G401 (cell line): ENCODE data around the gene ERVV-1. TPM values are rescaled to one million over a fixed set of nuclear protein-coding genes. Genes with fewer than 3 reads are reported as not detected.
A peak's percentile ranks its signal among the peaks of the same experiment; 100 is the strongest.
"Not testable (repeated sequence)": the region's sequence is repeated elsewhere in the genome, so short reads cannot be mapped to it uniquely, and the experiment has no call there.

ENCODE experiments used
- DNase-seq: peaks from one replicate; pipeline ENCODE4 v3.0.0-alpha.2; 2015; ENCODE audit warnings: low spot score
- in situ Hi-C: cut with HindIII; loops from 2 replicates; pipeline ENCODE4 v1.10.0; 2016; ENCODE audit warnings: low sequenced_read_pairs, mixed read lengths
- total RNA-seq: library from RNA; depleted of rRNA; stranded (reverse); fragments of >200 nt; shearing (Covaris generic); gene quantifications from 2 replicates; pipeline ENCODE4 v1.2.3, GENCODE V29; 2014; rRNA removed

The ERVV-1 gene, protein sequence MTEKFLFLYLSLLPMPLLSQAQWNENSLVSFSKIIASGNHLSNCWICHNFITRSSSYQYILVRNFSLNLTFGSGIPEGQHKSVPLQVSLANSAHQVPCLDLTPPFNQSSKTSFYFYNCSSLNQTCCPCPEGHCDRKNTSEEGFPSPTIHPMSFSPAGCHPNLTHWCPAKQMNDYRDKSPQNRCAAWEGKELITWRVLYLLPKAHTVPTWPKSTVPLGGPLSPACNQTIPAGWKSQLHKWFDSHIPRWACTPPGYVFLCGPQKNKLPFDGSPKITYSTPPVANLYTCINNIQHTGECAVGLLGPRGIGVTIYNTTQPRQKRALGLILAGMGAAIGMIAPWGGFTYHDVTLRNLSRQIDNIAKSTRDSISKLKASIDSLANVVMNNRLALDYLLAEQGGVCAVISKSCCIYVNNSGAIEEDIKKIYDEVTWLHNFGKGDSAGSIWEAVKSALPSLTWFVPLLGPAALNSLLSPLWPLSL
- total RNA-seq = not detected in 2 replicates

DNA sequence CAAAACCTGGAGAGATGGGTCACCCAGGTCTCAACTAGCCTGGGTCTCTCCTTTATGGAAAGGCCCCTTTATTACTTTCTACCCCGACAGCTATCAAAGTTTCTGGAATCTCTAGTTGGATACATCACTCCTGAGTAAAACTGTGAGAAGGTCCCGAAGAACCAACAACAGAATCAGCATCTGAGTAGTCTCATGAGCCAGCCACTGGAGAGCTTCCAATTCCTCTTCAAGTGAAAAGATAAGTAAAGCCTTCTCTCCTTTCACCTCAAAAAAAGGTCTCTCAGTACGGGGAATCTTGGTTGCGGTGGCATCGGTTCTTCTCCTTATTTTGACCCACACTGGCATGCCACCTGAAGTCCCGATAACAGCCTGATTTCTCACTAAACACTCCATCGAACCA lies at the start of gene ERVV-1:
ERVV-1 (plus strand) TSS at position 301 of the 400 bp plus-strand sequence. CDS start 170 bp downstream, outside the sequence.
- in situ Hi-C loops = no loop called here
- no peak for DNase-seq

DNA sequence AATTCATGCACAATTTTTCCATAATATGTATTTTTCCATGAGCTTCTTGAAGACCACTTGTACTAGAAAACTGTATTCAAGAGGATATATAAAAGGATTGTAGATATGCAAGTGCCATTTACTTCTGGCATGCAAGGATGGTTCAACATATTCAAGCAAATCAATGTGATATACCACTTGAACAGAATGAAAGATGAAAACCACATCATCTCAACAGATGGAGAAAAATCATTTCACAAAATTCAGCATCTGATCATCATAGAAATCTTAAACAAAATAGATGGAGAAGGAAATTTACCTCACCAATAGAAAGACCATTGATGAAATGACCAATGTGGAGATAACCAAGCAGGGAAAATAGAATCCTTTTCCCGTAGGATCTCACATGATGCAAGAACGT lies 45.9 kb upstream of the ERVV-1 start:
- no peak for DNase-seq

DNA sequence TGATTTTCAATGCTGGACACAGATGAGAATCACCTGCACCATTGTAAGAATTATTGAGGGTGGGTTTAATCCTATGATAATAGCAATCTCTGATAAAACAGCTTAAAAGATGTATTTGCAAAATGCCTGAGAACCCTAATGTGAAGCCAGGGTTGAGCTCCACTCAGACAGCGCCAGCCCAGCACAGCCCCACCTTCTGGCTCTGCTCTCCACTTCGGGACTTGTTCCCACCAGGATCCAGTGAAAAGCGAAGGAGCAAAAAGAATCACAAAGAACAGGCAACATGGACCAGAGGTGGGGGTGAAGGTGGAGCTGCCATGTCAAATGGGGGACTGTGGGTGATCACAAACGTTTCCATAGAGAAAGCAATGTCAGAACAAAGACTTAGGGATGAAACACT lies 32.4 kb upstream of the ERVV-1 start:
- in situ Hi-C loops = no loop called here
- peak; percentile 78 for DNase-seq

More for the DNA sequence above, 45.9 kb upstream of the ERVV-1 start:
- in situ Hi-C loops = no loop called here

DNA sequence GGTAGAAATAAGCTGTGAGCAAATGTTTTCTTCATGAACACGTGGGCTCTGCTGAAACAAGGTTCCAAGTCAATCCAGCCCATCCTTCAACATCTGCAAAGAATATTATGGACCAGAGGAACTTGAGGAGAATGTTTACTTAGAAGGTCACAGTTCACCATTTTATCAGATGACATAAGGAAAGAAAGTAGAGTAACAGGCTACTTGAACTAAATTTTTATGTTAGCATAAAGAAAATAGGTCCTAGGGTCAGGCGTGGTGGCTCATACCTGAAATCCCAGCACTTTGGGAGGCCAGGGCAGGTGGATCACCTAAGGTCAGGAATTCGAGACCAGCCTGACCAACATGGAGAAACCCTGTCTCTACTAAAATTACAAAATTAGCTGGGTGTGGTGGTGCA lies 30.6 kb upstream of the ERVV-1 start:
- DNase-seq, in situ Hi-C loops: not testable (repeated sequence)

DNA sequence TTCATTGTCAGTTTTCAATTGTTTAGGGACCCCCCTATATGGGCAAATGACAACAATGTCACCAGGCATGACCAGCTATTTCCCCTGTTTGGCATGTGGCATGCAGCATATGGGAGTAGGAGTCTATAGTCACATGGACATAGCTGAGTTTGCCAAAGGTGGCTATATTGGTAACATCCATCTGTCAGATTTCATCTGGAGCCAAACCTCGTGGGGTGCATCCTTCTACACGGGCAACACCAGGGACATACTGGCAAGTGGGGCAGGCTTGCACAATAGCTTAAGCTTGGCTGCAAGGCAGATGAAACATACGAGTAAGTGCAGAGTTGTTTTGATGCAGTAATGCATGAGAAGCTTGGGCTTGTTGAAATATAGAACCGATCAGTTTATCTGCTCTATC lies 26.5 kb upstream of the ERVV-1 start:
- in situ Hi-C loops = no loop called here
- DNase-seq = peak; percentile 99

DNA sequence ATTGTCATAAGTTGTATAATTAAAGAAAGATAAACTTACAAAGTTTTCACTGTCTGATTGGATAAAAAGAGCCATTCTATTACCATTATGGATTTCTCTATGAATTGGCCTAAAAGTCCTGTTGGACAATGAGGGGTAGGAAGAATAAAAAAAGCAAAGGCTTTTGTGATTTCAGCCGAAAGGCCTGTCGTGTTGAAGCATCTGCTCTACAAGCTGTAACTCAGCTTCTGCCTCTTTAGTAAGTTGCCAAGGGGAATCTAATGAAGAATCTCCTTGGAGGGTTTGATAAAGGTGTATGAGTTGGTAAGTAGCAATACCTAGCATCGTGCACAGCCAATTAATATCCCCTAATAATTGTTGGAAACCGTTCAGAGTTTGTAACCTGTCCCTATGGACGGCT lies 25.2 kb upstream of the ERVV-1 start:
- DNase-seq = peak; percentile 84
- in situ Hi-C loops = no loop called here

DNA sequence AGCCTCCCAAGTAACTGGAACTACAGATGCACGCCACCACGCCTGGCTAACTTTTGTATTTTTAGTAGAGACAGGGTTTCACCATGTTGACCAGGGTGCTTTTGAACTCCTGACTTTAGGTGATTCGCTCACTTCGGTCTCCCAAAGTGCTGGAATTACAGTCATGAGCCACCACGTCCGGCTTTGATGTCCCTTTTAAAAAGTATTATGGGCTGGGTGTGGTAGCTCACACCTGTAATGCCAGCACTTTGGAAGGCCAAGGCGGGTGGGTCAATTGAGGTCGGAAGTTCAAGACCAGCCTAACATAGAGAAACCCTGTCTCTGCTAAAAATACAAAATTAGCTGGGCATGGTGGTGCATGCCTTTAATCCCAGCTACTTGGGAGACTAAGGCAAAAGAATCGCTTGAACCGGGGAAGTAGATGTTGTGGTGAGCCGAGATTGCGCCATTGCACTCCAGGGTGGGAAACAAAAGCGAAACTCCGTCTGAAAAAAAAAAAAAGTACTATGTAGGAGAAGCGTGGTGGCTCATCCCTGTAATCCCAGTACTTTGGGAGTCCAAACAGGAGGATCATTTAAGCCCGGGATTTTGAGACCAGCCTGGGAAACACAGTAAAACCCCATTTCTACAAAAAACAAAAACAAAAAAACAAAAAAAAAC lies 22.8 kb upstream of the ERVV-1 start:
- DNase-seq = no peak
- in situ Hi-C loops = no loop called here

DNA sequence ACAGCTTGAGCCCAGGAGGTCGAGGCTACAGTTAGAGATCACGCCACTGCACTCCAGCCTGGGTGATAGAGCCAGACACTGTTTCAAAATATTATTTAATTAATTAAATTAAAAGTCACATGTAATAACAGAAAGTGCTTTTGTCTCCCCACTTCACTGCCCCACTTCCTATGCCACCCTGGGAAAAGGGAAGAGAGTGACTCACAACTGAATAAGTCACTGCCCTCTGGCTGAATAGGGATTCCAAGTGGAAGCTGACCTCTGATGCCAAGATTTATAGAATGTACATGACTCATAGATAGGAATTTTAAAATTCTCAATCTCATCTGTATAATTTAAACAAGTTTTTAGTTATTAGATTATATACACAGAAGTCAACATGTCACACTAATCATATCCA lies 22.2 kb upstream of the ERVV-1 start:
- in situ Hi-C loops = no loop called here
- peak; percentile 43 for DNase-seq

DNA sequence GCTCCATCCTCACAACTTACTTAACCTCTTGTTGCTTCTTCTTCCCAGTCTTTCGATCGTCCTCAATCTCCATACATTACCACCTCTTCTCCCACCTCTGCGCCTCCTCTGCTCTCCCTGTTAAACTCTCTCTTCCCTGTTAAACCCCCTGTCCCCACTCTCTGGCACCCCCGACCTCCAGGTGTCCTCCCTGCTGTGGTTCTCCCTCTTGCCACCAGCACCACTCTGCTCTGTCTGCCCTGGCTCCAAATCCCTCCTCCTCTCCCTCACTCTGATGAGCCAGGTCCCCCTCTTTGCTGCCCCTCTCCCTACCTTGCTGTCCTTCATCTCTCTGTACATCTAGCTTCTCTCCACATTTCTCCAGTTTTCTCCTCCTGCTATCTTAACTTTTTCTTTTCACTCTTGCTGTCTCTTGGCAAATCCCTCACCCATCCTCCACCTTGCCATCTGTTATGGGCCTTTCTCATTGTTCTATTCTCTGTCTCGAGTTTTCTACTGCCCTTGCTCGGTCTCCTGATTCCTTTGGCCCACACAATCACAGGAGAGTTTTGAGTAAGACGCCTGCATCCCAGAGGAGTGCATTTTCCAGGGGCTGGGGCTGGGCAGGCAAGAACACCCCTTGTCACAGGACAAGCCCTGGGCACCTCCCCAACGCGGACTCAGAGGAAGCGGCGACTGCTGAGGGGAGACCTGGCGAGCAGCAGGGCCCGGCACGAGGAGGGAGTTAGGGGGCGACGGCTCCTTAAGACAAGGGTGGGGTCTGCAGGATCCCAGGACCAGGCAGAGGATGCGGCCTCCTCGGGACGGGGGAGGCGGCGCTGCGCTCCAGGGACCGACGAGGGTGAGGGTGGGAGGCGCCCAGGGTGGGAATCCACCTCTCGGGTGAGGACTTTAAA lies 21.4 kb upstream of the ERVV-1 start:
- DNase-seq = peak; percentile 85
- in situ Hi-C loops = no loop called here

DNA sequence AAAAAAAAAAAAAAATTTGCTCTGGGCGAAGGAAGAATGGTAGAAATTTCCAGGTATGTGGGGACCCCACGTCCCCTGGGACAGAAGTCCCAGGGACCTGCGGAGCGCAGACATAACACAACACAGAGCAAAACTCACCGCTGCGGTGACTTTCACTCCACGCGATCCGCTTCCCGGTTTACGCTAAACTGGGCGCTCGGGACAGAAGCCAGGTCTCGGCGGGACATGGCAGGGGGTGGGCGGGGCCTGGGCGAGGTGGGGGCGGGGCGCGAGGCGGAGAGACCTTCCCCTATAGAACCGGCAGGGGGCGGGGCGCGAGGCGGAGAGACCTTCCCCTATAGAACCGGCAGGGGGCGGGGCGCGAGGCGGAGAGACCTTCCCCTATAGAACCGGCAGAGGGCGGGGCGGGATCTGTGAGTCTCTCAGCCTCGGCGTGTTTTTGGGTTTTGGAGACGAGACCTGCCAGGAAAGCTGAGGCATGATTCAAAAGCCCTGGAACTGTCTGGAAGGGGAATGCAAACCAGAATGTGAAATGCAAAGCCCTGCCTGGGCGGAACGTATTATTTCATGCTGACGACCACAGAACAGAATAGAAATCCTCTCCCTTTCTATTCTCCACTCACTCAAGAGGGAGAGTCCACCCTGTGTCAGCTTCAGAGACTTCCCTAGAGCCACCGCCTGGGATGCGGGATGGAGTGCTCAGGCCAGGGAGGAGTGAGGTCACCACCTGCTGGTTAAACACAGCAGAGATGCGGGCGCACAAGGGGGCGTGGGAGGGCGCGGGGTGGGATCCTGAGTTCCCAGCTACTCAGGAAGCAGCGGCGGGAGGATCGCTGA lies 20.2 kb upstream of the ERVV-1 start:
- peak; percentile 83 for DNase-seq
- in situ Hi-C loops = no loop called here

DNA sequence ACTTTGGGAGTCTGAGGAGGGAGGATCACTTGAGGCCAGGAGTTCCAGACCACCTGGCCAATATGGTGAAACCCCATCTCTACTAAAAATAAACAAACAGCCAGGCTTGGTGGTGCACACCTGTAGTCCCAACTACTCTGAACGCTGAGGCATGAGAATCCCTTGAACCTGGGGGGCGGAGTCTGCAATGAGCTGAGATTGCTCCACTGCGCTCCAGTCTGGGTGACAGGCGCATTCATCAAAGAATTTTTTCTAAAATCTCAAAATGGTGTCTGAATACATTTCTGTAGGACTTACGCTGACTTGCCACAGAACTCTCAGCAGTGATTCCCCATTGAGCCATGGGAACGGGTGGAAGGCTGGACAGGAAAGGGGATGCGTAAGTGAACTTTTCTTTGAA lies 18.0 kb upstream of the ERVV-1 start:
- DNase-seq = no peak
- in situ Hi-C loops = no loop called here

DNA sequence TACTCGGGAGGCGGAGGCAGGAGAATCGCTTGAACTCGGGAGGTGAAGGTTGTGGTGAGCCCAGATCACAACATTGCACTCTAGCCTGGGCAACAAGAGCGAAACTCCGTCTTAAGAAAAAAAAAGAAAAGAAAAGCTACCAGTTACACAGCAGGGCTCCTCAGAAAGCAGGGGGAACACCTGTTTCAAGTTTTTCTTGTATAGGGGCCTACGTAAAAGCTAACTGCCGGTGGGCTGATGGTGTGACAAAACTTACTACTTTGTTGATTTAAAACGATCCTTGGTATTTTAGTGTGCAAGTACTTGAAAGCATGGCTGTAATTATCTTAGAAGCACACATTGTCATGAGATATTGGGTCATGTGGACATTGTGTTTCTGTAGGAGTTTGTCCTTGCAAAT lies 15.7 kb upstream of the ERVV-1 start:
- in situ Hi-C loops = no loop called here
- DNase-seq = no peak

DNA sequence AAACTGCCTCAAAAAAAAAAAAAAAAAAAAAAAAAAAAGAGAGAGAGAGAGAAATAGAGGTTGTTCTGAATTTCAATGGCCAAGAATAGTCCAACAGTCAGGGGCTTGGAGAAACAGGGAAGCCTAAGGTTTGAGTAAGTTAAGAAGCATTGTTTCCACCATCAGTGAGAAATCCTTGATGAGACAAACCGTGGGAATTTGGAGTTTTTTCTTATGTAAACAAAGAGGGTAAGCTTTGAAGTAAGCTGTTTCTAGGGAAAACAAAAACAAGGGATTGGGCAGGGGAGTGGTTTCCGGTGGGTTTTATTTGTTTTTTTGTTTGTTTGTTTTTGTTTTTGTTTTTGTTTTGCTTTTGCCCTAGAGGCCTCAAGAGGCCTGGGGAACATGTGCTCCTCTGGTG lies 11.2 kb upstream of the ERVV-1 start:
- DNase-seq = no peak
- in situ Hi-C loops = no loop called here

DNA sequence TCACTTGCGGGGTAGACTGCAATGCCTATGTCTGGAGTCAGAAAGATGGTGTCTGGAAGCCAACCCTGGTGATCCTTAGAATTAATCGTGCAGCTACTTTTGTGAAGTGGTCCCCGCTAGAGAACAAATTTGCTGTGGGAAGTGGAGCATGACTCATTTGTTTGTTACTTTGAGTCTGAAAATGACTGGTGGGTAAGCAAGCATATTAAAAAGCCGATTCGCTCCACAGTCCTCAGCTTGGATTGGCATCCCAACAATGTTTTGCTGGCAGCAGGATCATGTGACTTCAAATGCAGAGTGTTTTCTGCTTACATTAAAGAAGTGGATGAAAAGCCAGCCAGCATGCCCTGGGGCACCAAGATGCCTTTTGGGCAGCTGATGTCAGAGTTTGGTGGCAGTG lies 9.5 kb upstream of the ERVV-1 start:
- in situ Hi-C loops = no loop called here
- DNase-seq = no peak

DNA sequence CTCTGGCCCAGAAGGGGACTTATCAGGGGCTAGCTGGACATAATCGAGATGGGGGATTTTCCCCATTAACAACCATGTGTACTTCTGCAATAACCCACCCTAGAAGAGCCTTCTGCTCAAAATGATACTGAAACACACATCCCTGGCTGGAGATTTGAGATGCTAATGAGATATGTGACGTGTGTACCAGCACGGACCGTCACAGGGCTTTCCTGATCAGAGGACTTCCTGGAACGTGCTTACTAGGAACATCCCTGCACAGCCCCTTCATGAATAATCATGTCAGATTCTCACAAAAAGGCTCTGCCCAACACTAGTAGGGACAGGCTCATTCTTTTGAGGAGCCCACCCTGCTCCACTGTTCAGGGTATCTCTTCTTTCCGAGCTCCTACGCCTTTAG lies 6.5 kb upstream of the ERVV-1 start:
- in situ Hi-C loops = no loop called here
- DNase-seq = peak; percentile 35

DNA sequence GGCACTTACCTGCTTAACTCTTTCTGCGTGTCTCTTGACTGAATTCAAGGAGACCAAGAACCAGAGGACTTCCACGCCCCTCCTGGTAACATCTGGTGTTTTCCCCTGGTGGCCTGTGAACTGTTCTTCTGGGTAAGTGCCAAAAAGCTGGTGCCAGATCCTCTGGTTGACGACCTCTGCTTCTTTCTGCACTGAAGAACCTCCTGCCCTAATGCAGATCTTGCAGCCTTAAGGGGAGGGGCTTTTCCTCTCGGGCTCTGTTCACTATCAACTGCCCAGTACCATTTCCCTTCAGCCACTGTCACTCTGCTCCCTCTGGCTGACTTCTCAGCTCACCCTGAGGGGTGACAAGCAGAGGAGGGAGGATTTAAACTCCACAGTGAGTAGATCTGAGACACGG lies 6.1 kb upstream of the ERVV-1 start:
- peak; percentile 54 for DNase-seq
- in situ Hi-C loops = no loop called here

DNA sequence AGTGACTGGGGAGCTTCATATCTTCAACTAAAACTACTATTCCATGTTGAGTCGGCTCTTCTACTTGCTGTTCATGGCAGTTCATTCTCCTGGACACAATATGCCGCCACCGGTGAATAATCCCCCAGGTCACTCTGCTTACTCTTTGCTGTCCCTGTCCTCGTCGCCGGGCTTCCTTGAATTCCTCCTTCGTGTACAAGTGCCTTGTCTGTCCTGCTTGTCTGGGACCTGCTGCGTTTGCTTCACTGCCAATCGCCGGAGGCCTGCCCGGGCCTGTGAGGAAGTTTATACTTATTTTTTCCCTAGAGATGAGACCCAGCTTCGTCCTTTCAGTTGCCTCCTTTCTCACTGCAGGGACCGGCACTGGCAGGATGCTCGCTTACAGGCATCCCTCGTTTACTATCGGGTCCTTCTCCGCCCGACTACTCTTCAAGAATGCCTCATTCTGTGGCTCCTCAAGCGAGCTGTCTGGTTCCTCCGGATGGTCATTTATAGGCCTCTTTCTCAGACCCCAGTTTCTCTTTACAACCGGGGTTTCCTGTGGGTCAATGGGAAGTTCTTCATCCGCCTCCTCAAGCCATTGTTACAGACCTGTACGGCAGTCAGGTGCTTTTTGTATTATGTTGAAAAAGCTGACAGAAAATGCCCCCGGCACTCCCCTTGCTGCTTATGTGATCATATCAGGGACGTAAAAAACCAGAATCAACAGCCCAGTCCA lies 5.5 kb upstream of the ERVV-1 start:
- no peak for DNase-seq
- in situ Hi-C loops = no loop called here

DNA sequence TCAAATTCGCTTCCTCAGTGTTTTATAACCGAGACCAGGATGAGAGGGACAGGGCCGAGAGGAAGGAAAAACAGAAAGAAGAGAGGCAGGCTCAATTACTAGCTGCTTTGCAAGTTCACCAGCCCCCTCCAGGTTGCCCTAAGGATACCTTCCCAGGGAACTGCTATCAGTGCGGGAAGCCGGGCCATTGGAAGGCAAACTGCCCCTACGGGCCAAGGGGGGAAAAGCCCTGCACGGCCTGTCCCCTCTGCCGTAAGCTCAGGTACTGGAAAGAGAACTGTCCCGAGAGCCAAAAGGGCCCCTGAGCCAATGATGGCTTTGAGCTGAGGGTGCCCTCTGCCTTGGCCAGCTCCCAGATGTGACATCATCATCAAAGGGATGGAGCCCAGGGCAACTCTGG lies 3.2 kb upstream of the ERVV-1 start:
- no peak for DNase-seq
- in situ Hi-C loops = no loop called here
